Left forelimb (tissue), 1 donor: ENCODE measurements around the gene BDKRB1.

ENCODE experiments used
- DNase-seq: peaks from one replicate; pipeline ENCODE4 v3.0.0-alpha.2; 2018; ENCODE audit warnings: low spot score

The BDKRB1 gene

GRCh38 chr14:96261772-96262655 lies 6.0 kb downstream of the BDKRB1 start:
- DNase-seq, result no peak

- no peak for DNase-seq
These were observed 7.6 kb downstream of the BDKRB1 start for GRCh38 chr14:96263347-96264199.

GRCh38 chr14:96264200-96264553 lies 8.2 kb downstream of the BDKRB1 start:
- DNase-seq, result no peak

GRCh38 chr14:96264853-96265252 lies 8.8 kb downstream of the BDKRB1 start:
- no peak for DNase-seq

- no peak for DNase-seq
These were observed 9.5 kb downstream of the BDKRB1 start for GRCh38 chr14:96265383-96266095.

- peak; percentile 75 for DNase-seq
These were observed 11.3 kb downstream of the BDKRB1 start for GRCh38 chr14:96267336-96267735.

- no peak for DNase-seq
These were observed 11.9 kb downstream of the BDKRB1 start for GRCh38 chr14:96267916-96268315.

GRCh38 chr14:96268431-96269358 lies 12.7 kb downstream of the BDKRB1 start:
- DNase-seq, result no peak

- no peak for DNase-seq
These were observed 13.3 kb downstream of the BDKRB1 start for GRCh38 chr14:96269359-96269710.

GRCh38 chr14:96270565-96271420 lies 14.8 kb downstream of the BDKRB1 start:
- no peak for DNase-seq

- DNase-seq, result no peak
These were observed 15.4 kb downstream of the BDKRB1 start for GRCh38 chr14:96271421-96271762.

- DNase-seq, result no peak
These were observed 16.9 kb downstream of the BDKRB1 start for GRCh38 chr14:96272777-96273473.

- no peak for DNase-seq
These were observed 17.6 kb downstream of the BDKRB1 start for GRCh38 chr14:96273629-96274028.

GRCh38 chr14:96274122-96274521 lies 18.1 kb downstream of the BDKRB1 start:
- DNase-seq, result no peak

- DNase-seq, result no peak
These were observed 18.5 kb downstream of the BDKRB1 start for GRCh38 chr14:96274543-96274942.

- peak; percentile 79 for DNase-seq
These were observed 19.4 kb downstream of the BDKRB1 start for GRCh38 chr14:96275177-96276112.

- DNase-seq, result no peak
These were observed 21.9 kb downstream of the BDKRB1 start for GRCh38 chr14:96277890-96278289.

GRCh38 chr14:96279564-96279963 lies 23.6 kb downstream of the BDKRB1 start:
- no peak for DNase-seq

- no peak for DNase-seq
These were observed 24.1 kb downstream of the BDKRB1 start for GRCh38 chr14:96280104-96280503.
